Right atrium auricular region (tissue), 2 donors: ENCODE data around the gene ZPR1. TPM values are rescaled to one million over a fixed set of nuclear protein-coding genes. Genes with fewer than 3 reads are reported as not detected.

ENCODE experiments used
- DNase-seq: peaks from one replicate; pipeline ENCODE4 v3.0.0-alpha.2; 2019; ENCODE audit warnings: low spot score
- H3K27ac ChIP-seq, 2 donors: fragments of 200-600 bp; sonication (generic); 1 replicate in 1 of 2; 2 replicates in 1 of 2; pipeline ENCODE4 v1.5.1; 2016 to 2019
- H3K27me3 ChIP-seq, 2 donors: fragments of 200-600 bp; sonication (generic); one replicate each; pipeline versions ENCODE4 v1.5.1 to v1.6.0; 2017 to 2019
- H3K36me3 ChIP-seq: fragments of 200-600 bp; sonication (generic); one replicate; pipeline ENCODE4 v1.5.1; 2016
- H3K4me1 ChIP-seq, 2 donors: fragments of 200-600 bp; sonication (generic); one replicate each; pipeline versions ENCODE4 v1.5.1 to v1.6.0; 2017 to 2019
- H3K4me3 ChIP-seq, 2 donors: fragments of 200-600 bp; sonication (generic); 1 replicate in 1 of 2; 2 replicates in 1 of 2; pipeline ENCODE4 v1.5.1; 2017 to 2019; ENCODE audit warnings: mild to moderate bottlenecking in 1 of 2, moderate library complexity in 1 of 2
- H3K9me3 ChIP-seq, 2 donors: fragments of 200-600 bp; sonication (generic); one replicate each; pipeline ENCODE4 v1.5.1; 2019
- CTCF ChIP-seq, 2 donors: fragments of 200-600 bp; sonication (generic); IDR thresholded peaks; one replicate each; pipeline ENCODE4 v1.5.1; 2019; ENCODE audit warnings: antibody characterized with exemption in 2 of 2
- total RNA-seq, 2 donors: library from RNA; depleted of rRNA; stranded (reverse); fragments of >200 nt; gene quantifications; one replicate each; pipeline ENCODE4 v1.1.0, GENCODE V29; 2016

Gene ZPR1
- total RNA-seq, 2 donors from 2014 or later = 16.8 to 20.6 TPM

DNA sequence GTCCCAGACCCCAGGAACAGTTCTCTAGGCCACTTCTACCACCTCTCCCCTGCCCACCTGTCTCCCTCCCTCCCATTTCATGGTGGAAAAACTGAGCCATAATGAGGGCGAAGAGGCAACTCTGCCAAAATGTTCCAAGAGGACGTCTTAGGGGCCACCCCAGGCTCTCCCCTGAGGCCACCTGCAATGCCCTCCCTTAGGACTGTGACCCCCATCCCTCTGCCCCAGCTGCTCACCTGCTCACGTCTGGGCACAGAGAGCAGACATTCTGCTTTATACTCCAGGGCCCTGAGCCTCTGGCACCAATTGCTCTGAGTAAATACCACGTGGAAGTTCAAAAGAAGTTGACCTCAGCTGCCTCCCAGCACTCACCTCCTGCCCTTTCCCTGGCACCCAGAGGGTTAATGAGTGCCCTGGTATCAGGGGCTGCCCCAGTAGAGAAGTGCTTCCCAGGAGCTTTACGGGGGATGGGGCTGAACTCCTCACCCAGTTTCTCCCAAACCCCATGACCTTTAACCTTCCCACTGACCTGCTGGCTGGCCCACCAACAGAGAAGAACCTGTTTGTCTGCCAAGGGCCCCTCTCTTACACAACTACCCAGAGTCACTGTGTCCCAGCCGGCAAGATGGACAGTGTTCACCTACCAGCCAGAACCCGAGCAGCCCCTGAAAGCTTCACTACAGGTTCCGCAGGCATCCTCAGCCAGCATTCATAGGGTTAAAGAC lies 4.5 kb upstream of the ZPR1 start:
- no peaks in the 10 kb centered on the region for H3K27me3 ChIP-seq
- H3K36me3 ChIP-seq = no peaks in the 10 kb centered on the region
- H3K4me1 ChIP-seq = peaks cover 0 to 16% of the 10 kb centered on the region in 2 donors
- H3K27ac ChIP-seq = no peak overlapping the region
- TF ChIP-seq CTCF (IDR thresholded peaks at IDR 0.05) = no peak
- H3K9me3 ChIP-seq = no peaks in the 10 kb centered on the region
- no peak overlapping the region for H3K4me3 ChIP-seq
- DNase-seq = no peak

DNA sequence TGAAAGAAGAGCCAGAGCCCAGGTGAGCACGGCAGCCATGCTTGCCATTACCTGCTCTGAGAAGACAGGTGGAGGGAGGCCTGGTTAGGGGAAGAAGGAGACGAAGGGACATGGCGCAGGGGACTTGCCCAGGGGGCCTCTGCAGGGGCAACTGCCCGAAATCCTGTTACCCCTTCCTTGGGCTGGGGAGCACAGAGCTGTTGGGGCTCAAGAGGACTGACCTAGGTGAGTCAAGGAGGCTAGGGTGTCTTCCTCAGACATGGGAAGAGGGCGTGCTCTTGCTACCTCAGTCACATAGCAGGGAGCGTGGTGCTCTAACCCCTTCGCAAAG lies 4.0 kb upstream of the ZPR1 start, which contains the start of gene APOA5:
Gene APOA5, minus strand, starts transcription at position 67 of the 331 bp plus-strand sequence. Its CDS starts 19 bp downstream, at position 48.
- Histone ChIP-seq H3K9me3 (no peaks in the 10 kb centered on the region), H3K4me1 (peaks cover 0 to 22% of the 10 kb centered on the region in 2 donors), H3K36me3 (no peaks in the 10 kb centered on the region), H3K4me3 (peak within 1 kb of the TSS in 1 of 2 donors; percentile 27), H3K27ac (no peak within 1 kb of the TSS), H3K27me3 (no peaks in the 10 kb centered on the region)
- no peak for TF ChIP-seq CTCF (IDR thresholded peaks at IDR 0.05)
- DNase-seq = no peak

- Histone ChIP-seq H3K9me3 (no peaks in the 10 kb centered on the region), H3K27ac (no peak overlapping the region), H3K4me3 (peak overlapping the region in 1 of 2 donors; percentile 27), H3K36me3 (peaks cover 1% of the 10 kb centered on the region), H3K4me1 (peaks cover 0 to 27% of the 10 kb centered on the region in 2 donors), H3K27me3 (no peaks in the 10 kb centered on the region)
- TF ChIP-seq CTCF (IDR thresholded peaks at IDR 0.05) = peak; percentile 91 to 95
- peak; percentile 74 for DNase-seq
Observed at GRCh38 chr11:116791002-116791812, 3.4 kb upstream of the ZPR1 start.

DNA sequence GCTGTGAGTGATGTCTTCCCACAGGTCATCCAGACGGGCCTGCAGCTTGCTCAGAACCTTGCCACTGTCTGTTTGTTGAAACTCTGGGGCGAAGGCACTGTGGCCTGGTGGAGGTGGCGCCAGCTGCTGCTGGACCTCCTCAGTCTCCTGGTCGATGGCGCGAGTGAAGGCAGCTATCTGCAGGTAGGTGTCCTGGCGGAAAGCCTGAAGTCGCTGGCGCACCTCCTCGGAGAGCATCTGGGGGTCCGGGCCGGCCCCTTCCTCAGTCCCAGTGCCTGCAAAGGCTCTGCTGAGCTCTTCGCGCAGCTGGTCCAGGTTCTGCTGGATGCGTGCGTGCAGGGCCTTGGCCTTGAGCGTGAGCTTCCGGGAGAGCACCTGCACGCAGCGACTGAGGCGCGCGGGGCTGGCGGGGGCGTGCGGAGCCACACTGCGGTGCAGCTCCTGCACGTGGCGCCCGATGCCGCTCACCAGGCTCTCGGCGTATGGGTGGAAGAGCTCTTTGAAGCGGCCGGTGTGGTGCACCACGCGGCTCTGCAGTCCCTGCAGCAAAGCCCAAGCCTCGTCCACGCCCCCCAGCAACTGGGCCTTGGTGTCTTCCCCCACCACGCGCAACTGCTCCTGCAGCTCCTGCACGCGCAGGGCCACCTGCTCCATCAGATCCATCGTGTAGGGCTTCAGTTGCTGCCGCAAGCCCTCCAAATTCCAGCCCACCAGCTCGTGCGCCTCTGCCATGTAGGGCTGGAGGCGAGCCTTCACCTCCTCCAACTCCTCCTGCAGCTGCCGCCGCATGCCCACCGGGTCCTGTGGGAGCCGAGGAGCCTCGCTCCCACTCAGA lies 2.6 kb upstream of the ZPR1 start:
- H3K27me3 ChIP-seq = no peaks in the 10 kb centered on the region
- TF ChIP-seq CTCF (IDR thresholded peaks at IDR 0.05) = no peak
- no peak for DNase-seq

DNA sequence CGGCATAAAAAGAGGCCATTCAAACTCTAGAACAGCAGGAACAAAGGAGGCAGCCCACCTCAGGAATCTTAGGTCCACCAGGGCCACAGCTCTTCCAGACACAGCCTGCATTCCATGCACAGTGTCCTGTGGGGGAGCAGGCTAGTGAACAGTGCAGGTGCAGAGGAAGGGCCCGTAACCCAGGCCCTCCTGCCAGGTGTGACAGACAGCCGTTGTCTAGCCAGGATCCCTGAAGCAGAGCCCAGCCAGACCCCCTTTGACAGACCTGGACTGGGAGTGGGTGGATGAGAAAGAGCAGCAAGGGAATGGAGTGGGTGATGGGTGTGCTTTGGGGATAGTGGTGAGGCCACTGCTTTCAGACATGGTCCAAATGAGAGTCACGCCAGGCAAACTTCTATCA lies 1.2 kb upstream of the ZPR1 start:
- H3K9me3 ChIP-seq = no peaks in the 10 kb centered on the region
- peaks cover 23% of the 10 kb centered on the region for H3K36me3 ChIP-seq
- TF ChIP-seq CTCF (IDR thresholded peaks at IDR 0.05) = no peak
- H3K27me3 ChIP-seq = no peaks in the 10 kb centered on the region
- no peak overlapping the region for H3K4me3 ChIP-seq
- H3K27ac ChIP-seq = no peak overlapping the region
- DNase-seq = no peak
- peaks cover 0 to 29% of the 10 kb centered on the region in 2 donors for H3K4me1 ChIP-seq

More for the DNA sequence above, 2.6 kb upstream of the ZPR1 start:
- Histone ChIP-seq H3K4me1 (peaks cover 0 to 29% of the 10 kb centered on the region in 2 donors), H3K27ac (no peak overlapping the region), H3K9me3 (no peaks in the 10 kb centered on the region), H3K4me3 (no peak overlapping the region), H3K36me3 (peaks cover 9% of the 10 kb centered on the region)
